HG03103 (cell line): ENCODE measurements around the gene SIRT7.

Experiments
- ATAC-seq: cut with Tn5 transposase; IDR thresholded peaks from one replicate; pipeline ENCODE4 v1.9.1; 2021; ENCODE audit warnings: low read depth; ENCODE audit not compliant: unreplicated experiment

SIRT7 gene

DNA sequence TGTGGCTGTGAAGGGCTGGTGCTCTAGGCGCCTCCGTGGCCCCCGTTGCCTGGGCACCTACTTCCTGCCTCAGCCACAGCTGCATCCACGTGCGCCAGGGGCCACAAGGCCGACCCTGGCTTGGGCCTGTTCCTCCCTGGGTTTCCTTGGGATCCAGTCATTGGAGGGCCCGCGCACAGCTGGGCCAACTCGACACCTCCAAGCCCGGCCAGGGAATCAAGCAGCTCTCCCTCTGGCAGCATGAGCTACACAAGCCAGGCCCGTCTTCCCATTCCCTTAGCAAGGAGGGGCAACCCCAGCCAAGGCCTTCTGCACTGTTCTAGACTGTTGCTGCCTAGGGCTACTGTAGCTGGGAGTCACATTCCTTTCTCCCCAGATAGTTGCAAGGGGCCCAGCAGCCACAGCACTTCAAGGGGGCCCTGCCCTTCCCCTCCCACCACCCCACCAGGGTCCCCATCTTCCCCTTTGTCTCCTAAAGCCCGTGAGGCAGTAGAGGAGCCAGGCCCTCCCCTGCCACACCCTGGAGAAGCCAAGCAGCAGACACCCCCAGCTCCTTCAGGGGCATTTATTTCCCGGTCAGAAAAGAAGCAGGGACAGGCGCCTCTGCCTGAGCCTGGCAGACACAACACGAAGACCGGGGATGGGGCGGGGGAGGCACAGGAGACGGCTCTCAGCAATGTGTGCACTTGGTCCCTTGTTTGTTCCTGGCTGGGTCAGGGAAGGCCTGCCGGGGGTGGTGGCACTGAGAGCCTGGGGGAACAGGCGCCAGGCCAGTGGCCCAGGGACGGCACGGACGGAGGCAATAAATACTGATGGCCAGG, 50.6 kb downstream of the SIRT7 start:
- ATAC-seq, result no peak

- ATAC-seq, result no peak
These were observed 51.4 kb downstream of the SIRT7 start for GRCh38 chr17:81866440-81867169.

- ATAC-seq, result no peak
These were observed 52.1 kb downstream of the SIRT7 start for GRCh38 chr17:81865733-81866439.

GRCh38 chr17:81865358-81865732, 52.6 kb downstream of the SIRT7 start:
- no peak for ATAC-seq

- ATAC-seq, result no peak
These were observed 53.9 kb downstream of the SIRT7 start for GRCh38 chr17:81863833-81864768.

- ATAC-seq, result no peak
These were observed 54.8 kb downstream of the SIRT7 start for GRCh38 chr17:81863123-81863675.
